HepG2 (cell line): ENCODE measurements around the gene KRT3. TPM values are rescaled to one million over a fixed set of nuclear protein-coding genes. Genes with fewer than 3 reads are reported as not detected.

Experiments used
- ATAC-seq: fragments of 200-7000 bp; cut with Tn5 transposase; 3 replicates; pipeline ENCODE4 v1.9.1; 2020; ENCODE audit warnings: mild to moderate bottlenecking, moderate library complexity
- BruUV-seq: library from RNA; stranded (reverse); fragments of 400-500 nt; replicated peaks from 2 replicates; lab custom pipeline; 2021; lab: Mats Ljungman, UMichigan
- CTCF ChIA-PET: fragments of 300-600 bp; formaldehyde crosslinking; extraction: SDS; loops from one replicate; lab custom pipeline; 2021; ENCODE audit warnings: low total read pairs, inconsistent platforms, low intra/inter-chr PET ratio; lab: Yijun Ruan, JAX
- POLR2A ChIA-PET: fragments of 350-600 bp; sonication (Branson Sonifier 250); formaldehyde crosslinking; loops from one replicate; lab custom pipeline; 2020; ENCODE audit warnings: antibody characterized with exemption, inconsistent platforms; lab: Yijun Ruan, JAX
- DNase-seq: peaks from one replicate; pipeline ENCODE4 v3.0.0-alpha.2; 2015; ENCODE audit warnings: low spot score
- FAIRE-seq: peaks from 3 replicates; lab custom pipeline; 2011; peaks lifted over from hg19 to GRCh38; lab: Jason Lieb, UNC
- H2AFZ ChIP-seq: one replicate; pipeline ENCODE4 v1.6.1; 2011; ENCODE audit warnings: low read length, inconsistent platforms
- H3K27ac ChIP-seq: fragments of 300-600 bp; 3 replicates; pipeline ENCODE4 v1.8.0; 2011; ENCODE audit warnings: mixed run types, mild to moderate bottlenecking, mixed read lengths, low read length, inconsistent platforms; ENCODE audit not compliant: insufficient read depth; ENCODE audit errors: extremely low read length
- H3K27me3 ChIP-seq, 2 experiments: fragments of 200-600 bp in 1 of 2; 2 replicates in 1 of 2; 3 replicates in 1 of 2; pipeline versions ENCODE4 v1.6.0 to v1.8.0; 2011; ENCODE audit warnings: low read length in 2 of 2, mild to moderate bottlenecking in 2 of 2, moderate library complexity in 2 of 2, inconsistent platforms in 1 of 2; ENCODE audit not compliant: insufficient read depth in 2 of 2, control insufficient read depth in 1 of 2
- H3K36me3 ChIP-seq, 2 experiments: fragments of 200-600 bp in 1 of 2; replicated peaks in 1 of 2; 2 replicates in 1 of 2; 3 replicates in 1 of 2; pipeline versions ENCODE4 v1.5.1 to v1.8.0; 2011; ENCODE audit warnings: low read length in 2 of 2, inconsistent platforms in 1 of 2; ENCODE audit not compliant: insufficient read depth in 2 of 2, control insufficient read depth in 1 of 2
- H3K4me1 ChIP-seq: 2 replicates; pipeline ENCODE4 v1.5.1; 2012; ENCODE audit warnings: low read length, inconsistent platforms; ENCODE audit not compliant: insufficient read depth
- H3K4me2 ChIP-seq: 2 replicates; pipeline ENCODE4 v1.6.0; 2011; ENCODE audit warnings: low read depth, low read length, inconsistent platforms
- H3K4me3 ChIP-seq, 3 experiments: fragments of 200-600 bp in 1 of 3; sonication (generic), shearing (Covaris generic) in 1 of 3; replicated peaks in 1 of 3; 2 replicates each; pipeline ENCODE4 v1.5.1; 2011 to 2016; ENCODE audit warnings: low read length in 3 of 3, inconsistent platforms in 2 of 3, low read depth in 2 of 3, mild to moderate bottlenecking in 2 of 3, control low read depth in 1 of 3, mixed read lengths in 1 of 3; ENCODE audit not compliant: insufficient read depth in 1 of 3
- H3K79me2 ChIP-seq: one replicate; pipeline ENCODE4 v1.6.1; 2011; ENCODE audit warnings: low read length, inconsistent platforms; ENCODE audit not compliant: insufficient read depth
- H3K9ac ChIP-seq: 2 replicates; pipeline ENCODE4 v1.6.0; 2011; ENCODE audit warnings: mild to moderate bottlenecking, low read depth, low read length, inconsistent platforms; ENCODE audit not compliant: insufficient read depth
- H3K9me3 ChIP-seq: 2 replicates; pipeline ENCODE4 v1.5.1; 2012; ENCODE audit warnings: mild to moderate bottlenecking, low read length
- H4K20me1 ChIP-seq: 2 replicates; pipeline ENCODE4 v1.6.0; 2011; ENCODE audit warnings: inconsistent platforms, mild to moderate bottlenecking, low read length, moderate library complexity; ENCODE audit not compliant: insufficient read depth
- ETV6 ChIP-seq: sonication (generic); formaldehyde crosslinking; conservative IDR thresholded peaks from 2 replicates; pipeline ENCODE4 v1.4.0; 2020; ENCODE audit warnings: missing genetic modification reagents
- FOXP4 ChIP-seq: sonication (generic); formaldehyde crosslinking; IDR thresholded peaks from 2 replicates; pipeline ENCODE4 v1.4.0; 2020; ENCODE audit warnings: missing genetic modification reagents
- HOXA9 ChIP-seq: sonication (generic); formaldehyde crosslinking; IDR thresholded peaks from 2 replicates; pipeline ENCODE4 v1.8.1; 2022; ENCODE audit warnings: missing genetic modification reagents, mild to moderate bottlenecking, moderate library complexity, borderline replicate concordance
- KAT7 ChIP-seq: IDR thresholded peaks from 2 replicates; pipeline ENCODE4 v1.6.1; 2018; ENCODE audit warnings: borderline replicate concordance, missing compliant biosample characterization
- SOX6 ChIP-seq, 2 experiments: fragments of 450-650 bp in 1 of 2; sonication (generic) in 1 of 2; formaldehyde crosslinking in 1 of 2; IDR thresholded peaks; 2 replicates each; pipeline versions ENCODE4 v1.4.0 to v1.6.1; 2017 to 2020; ENCODE audit warnings: antibody characterized with exemption in 1 of 2, mild to moderate bottlenecking in 1 of 2, missing genetic modification reagents in 1 of 2
- ZNF296 ChIP-seq: sonication (generic); formaldehyde crosslinking; conservative IDR thresholded peaks from 2 replicates; pipeline ENCODE4 v1.5.0; 2020; ENCODE audit warnings: mild to moderate bottlenecking, missing genetic modification reagents
- ZNF326 ChIP-seq: sonication (generic); formaldehyde crosslinking; IDR thresholded peaks from 2 replicates; pipeline ENCODE4 v1.4.0; 2020; ENCODE audit warnings: missing genetic modification reagents, borderline replicate concordance
- ZZZ3 ChIP-seq: sonication (generic); formaldehyde crosslinking; IDR thresholded peaks from 2 replicates; pipeline ENCODE4 v1.4.0; 2020; ENCODE audit warnings: missing genetic modification reagents, mild to moderate bottlenecking, borderline replicate concordance
- WGBS: methylation state at CpG from one replicate; pipeline ENCODE4 v1.1.6; 2017; ENCODE audit warnings: low lambda C conversion rate; 5-methylcytosine and 5-hydroxymethylcytosine counted together
- in situ Hi-C: cut with HindIII; loops from 2 replicates; pipeline ENCODE4 v1.10.0; 2017; ENCODE audit warnings: low pct_unique_long_range_greater_than_20kb; ENCODE audit not compliant: extremely low pct_ligation_motif_present
- intact Hi-C: fragments of 100-400 bp; cut with micrococcal nuclease; formaldehyde crosslinking; loops from one replicate; pipeline ENCODE4 v1.10.0; 2022; ENCODE audit not compliant: unreplicated experiment
- polyA plus RNA-seq, 8 experiments: library from polyadenylated mRNA; depleted of rRNA in 3 of 8; stranded (reverse) in 7 of 8; unstranded in 1 of 8; fragments of >200 nt; fragmentation: Illumina TruSeq in 4 of 8; extraction: Trizol in 4 of 8; gene quantifications; 2 replicates each; pipeline versions ENCODE4 v1.2.1 to v1.2.3, GENCODE V29; 2011 to 2016; ENCODE audit warnings: low read depth in 4 of 8, missing spikeins in 1 of 8, mixed read lengths in 1 of 8; ENCODE audit not compliant: insufficient read depth in 1 of 8
- total RNA-seq, 5 experiments: library from RNA; depleted of rRNA; stranded (reverse); fragments of >200 nt; fragmentation: Illumina TruSeq; extraction: Trizol; gene quantifications; 2 replicates each; pipeline ENCODE4 v1.2.3, GENCODE V29; 2016; ENCODE audit warnings: low read depth in 1 of 5
- TF ChIP-seq, protein P1 (sequence below): IDR thresholded peaks from 2 replicates; pipeline ENCODE4 v1.6.1; 2016; ENCODE audit warnings: low read depth, missing genetic modification reagents, missing compliant biosample characterization

Gene KRT3
- total and polyA plus RNA-seq, 2 of the 13 experiments (the other 11 are each of a cell fraction or from before 2014, with no cell fraction given), result not detected

GRCh38 chr12:52817699-52818238 lies 21.9 kb upstream of the KRT3 start:
- Histone ChIP-seq H3K4me2 (no peak overlapping the region), H3K27ac (no peak overlapping the region), H3K36me3 (no peaks in the 10 kb centered on the region), H3K4me3 (no peak overlapping the region), H3K79me2 (no peaks in the 10 kb centered on the region), H3K27me3 (peaks cover 4 to 45% of the 10 kb centered on the region in 2 experiments; a peak in 4 of 5 replicates), H4K20me1 (no peaks in the 10 kb centered on the region), H3K4me1 (no peaks in the 10 kb centered on the region), H3K9me3 (no peaks in the 10 kb centered on the region), H3K9ac (no peak overlapping the region), H2AFZ (no peak overlapping the region)
- TF ChIP-seq ZZZ3 (CRISPR knock-in tag), result no peak
- no peak for TF ChIP-seq ETV6 (CRISPR knock-in tag)
- TF ChIP-seq KAT7 (CRISPR knock-in tag), result no peak
- TF ChIP-seq SOX6 (IDR thresholded peaks at IDR 0.05), result no peak
- no peak for TF ChIP-seq SOX6 (CRISPR knock-in tag; IDR thresholded peaks at IDR 0.05)
- no peak for TF ChIP-seq ZNF326 (CRISPR knock-in tag)
- no peak for TF ChIP-seq HOXA9 (CRISPR knock-in tag)
- TF ChIP-seq ZNF296 (CRISPR knock-in tag), result no peak
- intact Hi-C loops, result no loop called here
- POLR2A ChIA-PET, result no interaction called here
- BruUV-seq, result no TSS peak
- in situ Hi-C loops, result no loop called here
- CTCF ChIA-PET, result no interaction called here
- 0% methylated on average over 2 of the region's 2 CpGs for WGBS
- DNase-seq, result no peak
- ATAC-seq, result no peak
- FAIRE-seq, result no peak

DNA sequence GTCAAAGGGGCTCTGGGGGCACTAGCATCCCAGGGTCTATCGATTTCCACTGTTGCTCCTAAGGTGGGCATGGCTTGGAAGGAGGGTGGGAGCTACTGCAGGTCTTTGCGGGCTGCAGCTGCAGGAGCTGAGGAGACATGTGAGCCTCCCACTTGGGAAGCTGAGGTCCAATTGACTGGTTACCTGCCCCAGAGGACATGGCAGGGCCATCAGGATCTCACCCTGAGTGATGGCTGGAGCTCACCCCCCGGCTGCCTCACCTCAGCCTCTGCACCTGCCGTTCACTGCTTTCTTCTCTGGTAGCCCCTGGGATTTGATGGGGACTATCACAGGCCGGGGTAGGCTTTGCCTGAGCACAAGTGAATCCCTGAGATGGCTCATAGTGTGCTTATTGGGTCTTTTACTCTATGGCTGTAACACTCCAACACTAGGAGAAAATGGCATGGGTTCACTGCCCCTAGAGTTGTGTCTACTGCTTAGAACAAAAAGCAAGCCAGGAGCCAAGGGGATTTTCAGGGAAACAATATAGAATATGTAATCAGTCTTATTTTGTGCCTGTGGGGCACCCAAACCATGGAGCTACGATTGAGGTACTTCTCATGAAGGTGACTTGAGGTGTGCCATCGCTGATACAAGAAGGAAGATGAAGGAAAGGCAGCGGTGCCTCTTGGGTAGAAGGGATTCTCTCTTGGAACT lies 21.2 kb upstream of the KRT3 start:
- Histone ChIP-seq H3K36me3 (no peaks in the 10 kb centered on the region), H3K27ac (no peak overlapping the region), H3K4me3 (no peak overlapping the region), H3K9me3 (no peaks in the 10 kb centered on the region), H3K9ac (no peak overlapping the region), H4K20me1 (no peaks in the 10 kb centered on the region), H3K4me2 (no peak overlapping the region), H2AFZ (no peak overlapping the region), H3K4me1 (no peaks in the 10 kb centered on the region), H3K27me3 (peaks cover 4 to 43% of the 10 kb centered on the region in 2 experiments; a peak in 4 of 5 replicates), H3K79me2 (no peaks in the 10 kb centered on the region)
- ATAC-seq, result no peak
- CTCF ChIA-PET, result no interaction called here
- POLR2A ChIA-PET, result no interaction called here
- no TSS peak for BruUV-seq
- no peak for FAIRE-seq
- no peak for DNase-seq
- intact Hi-C loops (no loop called here), in situ Hi-C loops (no loop called here)
- 27% methylated on average over 4 of the region's 8 CpGs for WGBS
- TF ChIP-seq FOXP4, result no peak
- TF ChIP-seq, protein P1, sequence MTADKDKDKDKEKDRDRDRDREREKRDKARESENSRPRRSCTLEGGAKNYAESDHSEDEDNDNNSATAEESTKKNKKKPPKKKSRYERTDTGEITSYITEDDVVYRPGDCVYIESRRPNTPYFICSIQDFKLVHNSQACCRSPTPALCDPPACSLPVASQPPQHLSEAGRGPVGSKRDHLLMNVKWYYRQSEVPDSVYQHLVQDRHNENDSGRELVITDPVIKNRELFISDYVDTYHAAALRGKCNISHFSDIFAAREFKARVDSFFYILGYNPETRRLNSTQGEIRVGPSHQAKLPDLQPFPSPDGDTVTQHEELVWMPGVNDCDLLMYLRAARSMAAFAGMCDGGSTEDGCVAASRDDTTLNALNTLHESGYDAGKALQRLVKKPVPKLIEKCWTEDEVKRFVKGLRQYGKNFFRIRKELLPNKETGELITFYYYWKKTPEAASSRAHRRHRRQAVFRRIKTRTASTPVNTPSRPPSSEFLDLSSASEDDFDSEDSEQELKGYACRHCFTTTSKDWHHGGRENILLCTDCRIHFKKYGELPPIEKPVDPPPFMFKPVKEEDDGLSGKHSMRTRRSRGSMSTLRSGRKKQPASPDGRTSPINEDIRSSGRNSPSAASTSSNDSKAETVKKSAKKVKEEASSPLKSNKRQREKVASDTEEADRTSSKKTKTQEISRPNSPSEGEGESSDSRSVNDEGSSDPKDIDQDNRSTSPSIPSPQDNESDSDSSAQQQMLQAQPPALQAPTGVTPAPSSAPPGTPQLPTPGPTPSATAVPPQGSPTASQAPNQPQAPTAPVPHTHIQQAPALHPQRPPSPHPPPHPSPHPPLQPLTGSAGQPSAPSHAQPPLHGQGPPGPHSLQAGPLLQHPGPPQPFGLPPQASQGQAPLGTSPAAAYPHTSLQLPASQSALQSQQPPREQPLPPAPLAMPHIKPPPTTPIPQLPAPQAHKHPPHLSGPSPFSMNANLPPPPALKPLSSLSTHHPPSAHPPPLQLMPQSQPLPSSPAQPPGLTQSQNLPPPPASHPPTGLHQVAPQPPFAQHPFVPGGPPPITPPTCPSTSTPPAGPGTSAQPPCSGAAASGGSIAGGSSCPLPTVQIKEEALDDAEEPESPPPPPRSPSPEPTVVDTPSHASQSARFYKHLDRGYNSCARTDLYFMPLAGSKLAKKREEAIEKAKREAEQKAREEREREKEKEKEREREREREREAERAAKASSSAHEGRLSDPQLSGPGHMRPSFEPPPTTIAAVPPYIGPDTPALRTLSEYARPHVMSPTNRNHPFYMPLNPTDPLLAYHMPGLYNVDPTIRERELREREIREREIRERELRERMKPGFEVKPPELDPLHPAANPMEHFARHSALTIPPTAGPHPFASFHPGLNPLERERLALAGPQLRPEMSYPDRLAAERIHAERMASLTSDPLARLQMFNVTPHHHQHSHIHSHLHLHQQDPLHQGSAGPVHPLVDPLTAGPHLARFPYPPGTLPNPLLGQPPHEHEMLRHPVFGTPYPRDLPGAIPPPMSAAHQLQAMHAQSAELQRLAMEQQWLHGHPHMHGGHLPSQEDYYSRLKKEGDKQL, result no peak
